K562 (cell line): ENCODE measurements around the gene UGT1A9. TPM values are rescaled to one million over a fixed set of nuclear protein-coding genes. Genes with fewer than 3 reads are reported as not detected.

Experiments
- ATAC-seq: fragments of 200-7000 bp; cut with Tn5 transposase; 3 replicates; pipeline ENCODE4 v1.9.1; 2020; ENCODE audit warnings: moderate library complexity
- BruUV-seq: library from RNA; stranded (reverse); fragments of 400-500 nt; replicated peaks from 2 replicates; lab custom pipeline; 2021; lab: Mats Ljungman, UMichigan
- CTCF ChIA-PET: fragments of 300-600 bp; formaldehyde crosslinking; extraction: SDS; loops from one replicate; lab custom pipeline; 2021; ENCODE audit warnings: low intra/inter-chr PET ratio; lab: Yijun Ruan, JAX
- POLR2A ChIA-PET: fragments of 300-600, 350-650 bp; sonication (Branson Sonifier 250); formaldehyde crosslinking; extraction: SDS; loops from one replicate; lab custom pipeline; 2021; ENCODE audit warnings: antibody characterized with exemption, inconsistent platforms; lab: Yijun Ruan, JAX
- DNase-seq, 4 experiments: peaks; one replicate each; pipeline versions ENCODE4 v3.0.0 to v3.0.0-alpha.2; 2011 to 2018; ENCODE audit warnings: low spot score in 3 of 4, mixed read lengths in 3 of 4; ENCODE audit errors: extremely low read depth in 1 of 4
- FAIRE-seq: peaks from 2 replicates; lab custom pipeline; 2011; peaks lifted over from hg19 to GRCh38; lab: Jason Lieb, UNC
- H2AFZ ChIP-seq: 2 replicates; pipeline ENCODE4 v1.6.0; 2011; ENCODE audit warnings: low read depth, low read length, control low read depth, inconsistent platforms
- H3K27ac ChIP-seq: fragments of 200-600 bp; 3 replicates; pipeline ENCODE4 v1.8.0; 2011; ENCODE audit warnings: low read depth, mild to moderate bottlenecking, control low read depth, inconsistent platforms, low read length, moderate library complexity, mixed read lengths; ENCODE audit errors: extremely low read depth
- H3K27me3 ChIP-seq, 2 experiments: fragments of 300-600 bp in 1 of 2; 2 replicates in 1 of 2; 3 replicates in 1 of 2; pipeline versions ENCODE4 v1.6.0 to v1.8.0; 2011; ENCODE audit warnings: inconsistent platforms in 2 of 2, low read length in 2 of 2, mild to moderate bottlenecking in 1 of 2, mixed read lengths in 1 of 2, moderate library complexity in 1 of 2; ENCODE audit not compliant: control insufficient read depth in 2 of 2, insufficient read depth in 2 of 2
- H3K36me3 ChIP-seq: fragments of 300-600 bp; 3 replicates; pipeline ENCODE4 v1.8.0; 2011; ENCODE audit warnings: mild to moderate bottlenecking, low read length, inconsistent platforms; ENCODE audit not compliant: control insufficient read depth, insufficient read depth
- H3K4me1 ChIP-seq, 2 experiments: fragments of 200-600 bp in 1 of 2; replicated peaks in 1 of 2; 2 replicates in 1 of 2; 3 replicates in 1 of 2; pipeline versions ENCODE4 v1.5.1 to v1.8.0; 2011; ENCODE audit warnings: inconsistent platforms in 2 of 2, low read length in 2 of 2, mild to moderate bottlenecking in 1 of 2, mixed read lengths in 1 of 2, moderate library complexity in 1 of 2; ENCODE audit not compliant: control insufficient read depth in 2 of 2, insufficient read depth in 2 of 2
- H3K4me2 ChIP-seq: 2 replicates; pipeline ENCODE4 v1.6.1; 2011; ENCODE audit warnings: low read length, control low read depth, inconsistent platforms, mixed read lengths; ENCODE audit not compliant: insufficient read depth
- H3K4me3 ChIP-seq: fragments of 200-600 bp; sonication (generic), shearing (Covaris generic); 2 replicates; pipeline ENCODE4 v1.5.1; 2016; ENCODE audit warnings: control low read depth, inconsistent platforms
- H3K79me2 ChIP-seq: fragments of 200-600 bp; 3 replicates; pipeline ENCODE4 v1.8.0; 2011; ENCODE audit warnings: low read length, inconsistent platforms; ENCODE audit not compliant: control insufficient read depth, insufficient read depth
- H3K9ac ChIP-seq, 2 experiments: 2 replicates each; pipeline versions ENCODE4 v1.6.0 to v1.6.1; 2011; ENCODE audit warnings: low read depth in 2 of 2, low read length in 2 of 2, control low read depth in 1 of 2, inconsistent platforms in 1 of 2, mild to moderate bottlenecking in 1 of 2, mixed read lengths in 1 of 2; ENCODE audit not compliant: insufficient read depth in 1 of 2
- H3K9me1 ChIP-seq: one replicate; pipeline ENCODE4 v1.6.0; 2011; ENCODE audit warnings: inconsistent platforms, mild to moderate bottlenecking, low read length, moderate library complexity; ENCODE audit not compliant: control insufficient read depth, insufficient read depth
- H3K9me3 ChIP-seq: replicated peaks from 2 replicates; pipeline ENCODE4 v1.5.1; 2011; ENCODE audit warnings: low read depth, low read length, inconsistent platforms; ENCODE audit not compliant: control insufficient read depth, insufficient read depth
- H4K20me1 ChIP-seq: replicated peaks from 2 replicates; pipeline ENCODE4 v1.6.1; 2011; ENCODE audit warnings: low read length, inconsistent platforms, mixed read lengths; ENCODE audit not compliant: control insufficient read depth, insufficient read depth
- C11orf30 ChIP-seq: fragments of 450-650 bp; IDR thresholded peaks from 2 replicates; pipeline ENCODE4 v1.6.1; 2016; ENCODE audit warnings: low read depth, mild to moderate bottlenecking
- ELF4 ChIP-seq: fragments of 450-650 bp; formaldehyde crosslinking; IDR thresholded peaks from 2 replicates; pipeline ENCODE4 v1.4.0; 2022; ENCODE audit warnings: missing genetic modification characterization
- ETV5 ChIP-seq: sonication (generic); formaldehyde crosslinking; IDR thresholded peaks from 2 replicates; pipeline ENCODE4 v1.4.0; 2020; ENCODE audit warnings: low read depth, mild to moderate bottlenecking, missing genetic modification reagents
- HMG20B ChIP-seq: fragments of 250-450 bp; sonication (Bioruptor Pico); IDR thresholded peaks from 2 replicates; pipeline ENCODE4 v1.5.0; 2021; ENCODE audit warnings: mild to moderate bottlenecking
- IRF9 ChIP-seq: fragments of 450-650 bp; IDR thresholded peaks from 2 replicates; pipeline ENCODE4 v1.6.1; 2016; ENCODE audit warnings: missing biosample characterization, missing genetic modification characterization
- MTA2 ChIP-seq: fragments of 450-650 bp; IDR thresholded peaks from 2 replicates; pipeline ENCODE4 v1.6.1; 2016; ENCODE audit warnings: low read depth
- NFXL1 ChIP-seq: fragments of 450-650 bp; formaldehyde crosslinking; IDR thresholded peaks from 2 replicates; pipeline ENCODE4 v1.4.0; 2021; ENCODE audit warnings: mild to moderate bottlenecking
- NR0B1 ChIP-seq: fragments of 450-650 bp; IDR thresholded peaks from one replicate; pipeline ENCODE4 v1.6.1; 2018; ENCODE audit warnings: mild to moderate bottlenecking, moderate library complexity; ENCODE audit not compliant: partially characterized antibody
- SIX5 ChIP-seq, 2 experiments: IDR thresholded peaks; 2 replicates each; pipeline ENCODE4 v1.6.1; 2011; ENCODE audit warnings: low read length in 2 of 2, borderline replicate concordance in 1 of 2, low read depth in 1 of 2, mild to moderate bottlenecking in 1 of 2, moderate library complexity in 1 of 2; ENCODE audit not compliant: insufficient read depth in 1 of 2
- SRSF1 ChIP-seq: fragments of 200-400 bp; formaldehyde crosslinking; IDR thresholded peaks from 2 replicates; pipeline ENCODE4 v1.6.1; 2017; ENCODE audit warnings: mild to moderate bottlenecking, low read depth, low read length, moderate library complexity
- UBTF ChIP-seq, 2 experiments: IDR thresholded peaks; 2 replicates each; pipeline ENCODE4 v1.6.1; 2012; ENCODE audit warnings: improper control_type of control experiment in 2 of 2, low read depth in 2 of 2, low read length in 2 of 2, borderline replicate concordance in 1 of 2
- ZNF561 ChIP-seq: fragments of 450-650 bp; formaldehyde crosslinking; conservative IDR thresholded peaks from 2 replicates; pipeline ENCODE4 v1.4.0; 2020; ENCODE audit warnings: mild to moderate bottlenecking, moderate library complexity
- ZNF695 ChIP-seq: fragments of 450-650 bp; formaldehyde crosslinking; IDR thresholded peaks from 2 replicates; pipeline ENCODE4 v1.4.0; 2020; ENCODE audit warnings: mild to moderate bottlenecking, moderate library complexity
- ZZZ3 ChIP-seq: fragments of 450-650 bp; IDR thresholded peaks from 2 replicates; pipeline ENCODE4 v1.6.1; 2016; ENCODE audit warnings: antibody characterized with exemption, mild to moderate bottlenecking, moderate library complexity
- WGBS: fragments of 100-300 bp; shearing (Covaris generic); methylation state at CpG from one replicate; pipeline ENCODE4 v1.1.6; 2016; ENCODE audit warnings: low coverage, mixed read lengths; ENCODE audit not compliant: insufficient coverage; ENCODE audit errors: missing lambda C conversion rate; 5-methylcytosine and 5-hydroxymethylcytosine counted together
- in situ Hi-C: fragments of 300-500 bp; cut with MboI; formaldehyde crosslinking; loops from 4 replicates; pipeline ENCODE4 v1.15.0; 2018; ENCODE audit warnings: inconsistent platforms, mixed read lengths
- intact Hi-C: fragments of 100-400 bp; cut with micrococcal nuclease; formaldehyde crosslinking; loops from 2 replicates; pipeline ENCODE4 v1.14.2; 2022
- polyA plus RNA-seq, 8 experiments: library from polyadenylated mRNA; depleted of rRNA in 4 of 8; stranded (reverse) in 5 of 8; unstranded in 3 of 8; fragments of >200 nt; fragmentation: Nextera tagmentation in 2 of 8; fragmentation: Illumina TruSeq in 1 of 8; extraction: Ambion mirVana in 2 of 8; extraction: Trizol in 1 of 8; gene quantifications; 2 replicates each; pipeline versions ENCODE4 v1.2.1 to v1.2.3, GENCODE V29; 2011 to 2014; ENCODE audit warnings: inconsistent platforms in 1 of 8, missing spikeins in 1 of 8
- total RNA-seq, 7 experiments: library from RNA; depleted of rRNA in 6 of 7; stranded (reverse); fragments of >200 nt in 6 of 7; fragmentation: Illumina TruSeq in 2 of 7; extraction: Trizol in 2 of 7; gene quantifications; 2 replicates each; pipeline versions ENCODE4 v1.2.1 to v1.2.3, GENCODE V29; 2011 to 2021; ENCODE audit warnings: low replicate concordance in 1 of 7

The UGT1A9 gene
- total and polyA plus RNA-seq, 9 of the 15 experiments (the other 6 are each of a cell fraction or from before 2014, with no cell fraction given) = 0.09 TPM; not detected in 8

GRCh38 chr2:233795735-233796171 lies 124.1 kb downstream of the UGT1A9 start:
- FAIRE-seq (no peak), ATAC-seq (no peak), DNase-seq (no peak)
- H3K36me3 ChIP-seq = no peaks in the 10 kb centered on the region
- no peaks in the 10 kb centered on the region; a peak in 1 of 5 replicates for H3K4me1 ChIP-seq
- H3K9me1 ChIP-seq = no peaks in the 10 kb centered on the region
- H3K4me3 ChIP-seq = no peak overlapping the region
- H3K79me2 ChIP-seq = no peaks in the 10 kb centered on the region
- peaks cover 0 to 38% of the 10 kb centered on the region in 2 experiments; a peak in 2 of 5 replicates for H3K27me3 ChIP-seq
- BruUV-seq = no TSS peak
- no peak overlapping the region for H3K9ac ChIP-seq
- intact Hi-C loops (no loop called here), in situ Hi-C loops (no loop called here)
- no peaks in the 10 kb centered on the region for H4K20me1 ChIP-seq
- H3K27ac ChIP-seq = no peak overlapping the region
- WGBS = 9% methylated on average over 9 of the region's 13 CpGs
- H2AFZ ChIP-seq = no peak overlapping the region
- POLR2A ChIA-PET = no interaction called here
- no peaks in the 10 kb centered on the region for H3K9me3 ChIP-seq
- H3K4me2 ChIP-seq = no peak overlapping the region
- CTCF ChIA-PET = no interaction called here
- no peak for TF ChIP-seq NR0B1
- no peak for TF ChIP-seq C11orf30
- no peak for TF ChIP-seq ZNF561 (CRISPR knock-in tag)
- no peak for TF ChIP-seq NFXL1 (CRISPR knock-in tag)
- no peak for TF ChIP-seq ETV5 (CRISPR knock-in tag)
- TF ChIP-seq ZNF695 (CRISPR knock-in tag) = no peak
- TF ChIP-seq UBTF (IDR thresholded peaks at IDR 0.05; ENCODE audit: borderline replicate concordance in 1 of 2, low read depth in 2 of 2, low read length in 2 of 2) = no peak
- TF ChIP-seq SRSF1 = no peak
- no peak for TF ChIP-seq SIX5 (IDR thresholded peaks at IDR 0.05; ENCODE audit: borderline replicate concordance in 1 of 2, insufficient read depth in 1 of 2, low read depth in 1 of 2, low read length in 2 of 2)
- TF ChIP-seq HMG20B (CRISPR knock-in tag) = no peak
- TF ChIP-seq IRF9 = no peak
- no peak for TF ChIP-seq MTA2
- TF ChIP-seq ZZZ3 = no peak
- no peak for TF ChIP-seq ELF4 (CRISPR knock-in tag)
